ENCODE data around the gene ZNF766. TPM values are rescaled to one million over a fixed set of nuclear protein-coding genes. Genes with fewer than 3 reads are reported as not detected.

The ZNF766 gene
- total and polyA plus RNA-seq, 12 donors = 2.3 to 21.4 (median 13.1) TPM

- Histone ChIP-seq H3K9me3 (replicated peaks in 1 of 3) (no peaks in the 10 kb centered on the region), H3K27ac (no peak overlapping the region), H3K4me1 (replicated peaks in 1 of 2) (no peaks in the 10 kb centered on the region), H3K27me3 (no peaks in the 10 kb centered on the region), H3K36me3 (replicated peaks in 1 of 2) (no peaks in the 10 kb centered on the region), H3K4me3 (no peak overlapping the region)
- TF ChIP-seq POLR2A (IDR thresholded peaks at IDR 0.05) (no peak), CTCF (IDR thresholded peaks at IDR 0.05) (peak; percentile 31 to 62 (median 56))
- intact Hi-C loops (cut with DNase I) = no loop called here
- peak; percentile 34 to 88 (median 68) for DNase-seq
- 23 to 39% (median 24%) methylated on average over 4 to 8 of the region's 8 CpGs for WGBS, 4 donors
Measured at GRCh38 chr19:52343548-52343947, 74.2 kb downstream of the ZNF766 start.

GRCh38 chr19:52345162-52345561 is 75.8 kb downstream of the ZNF766 start:
- no peak overlapping the region for H3K27ac ChIP-seq
- peaks cover 0 to 13% of the 10 kb centered on the region in 2 donors for H3K36me3 ChIP-seq (replicated peaks in 1 of 2)
- TF ChIP-seq POLR2A (IDR thresholded peaks at IDR 0.05) (no peak), CTCF (IDR thresholded peaks at IDR 0.05) (no peak)
- no peaks in the 10 kb centered on the region for H3K4me1 ChIP-seq (replicated peaks in 1 of 2)
- intact Hi-C loops (cut with DNase I) = no loop called here
- 86 to 93% (median 89%) methylated on average over 6 of the region's 6 CpGs for WGBS, 4 donors
- H3K4me3 ChIP-seq = no peak overlapping the region
- H3K9me3 ChIP-seq (replicated peaks in 1 of 3) = no peaks in the 10 kb centered on the region
- no peak for DNase-seq
- no peaks in the 10 kb centered on the region for H3K27me3 ChIP-seq

MicroRNAs encoded within 50 kb of the gene (microRNA counts, 767-probe panel; counts per million panel counts)
- 0 counts per million in 2 donors for microRNA hsa-miR-643

Small RNAs within 50 kb of the gene (microRNA-seq; reads per million reads assigned to microRNA genes)
- gene MIR643 (1.7 to 5.7 (median 3.6) reads per million in 3 donors), gene MIR6801 (0 to 0.85 (median 0) reads per million in 3 donors)

Small RNAs within 50 kb of the gene (small RNA-seq; reads per million reads assigned to genes)
- 0 to 0.08 reads per million in 2 donors for gene MIR643
- gene MIR6801 = 0 reads per million in 2 donors
- 0 reads per million in 2 donors for gene RF00019

Other genes starting within 250 kb of the ZNF766 start
- 1 to 10 TPM; 2.3 to 9.4 (median 7.3) TPM for gene ZNF614, start 241.2 kb upstream of the ZNF766 start, total RNA-seq
- gene ZNF614, start 241.2 kb upstream of the ZNF766 start, polyA plus RNA-seq = 1 to 10 TPM; 3.3 to 8.2 (median 3.6) TPM
- gene ZNF432, start 220.7 kb upstream of the ZNF766 start, total RNA-seq = 10 to 100 TPM in 5 of 9 donors, 1 to 10 TPM in 4; 2.3 to 32.1 (median 11.6) TPM
- gene ZNF432, start 220.7 kb upstream of the ZNF766 start, polyA plus RNA-seq = 10 to 100 TPM; 20.1 to 31.5 (median 26.5) TPM
- 10 to 100 TPM in 8 of 9 donors, 1 to 10 TPM in 1; 9.2 to 34.1 (median 21.4) TPM for gene ZNF841, start 173.8 kb upstream of the ZNF766 start, total RNA-seq
- 10 to 100 TPM; 15.2 to 29.2 (median 16.7) TPM for gene ZNF841, start 173.8 kb upstream of the ZNF766 start, polyA plus RNA-seq
- gene ZNF616, start 129.6 kb upstream of the ZNF766 start, total RNA-seq = 10 to 100 TPM in 8 of 9 donors, 1 to 10 TPM in 1; 7.0 to 55.4 (median 15.6) TPM
- 10 to 100 TPM in 1 of 3 donors, 1 to 10 TPM in 2; 5.2 to 42.8 (median 5.6) TPM for gene ZNF616, start 129.6 kb upstream of the ZNF766 start, polyA plus RNA-seq
- 100 to 1,000 TPM in 1 of 9 donors, 10 to 100 TPM in 7, 1 to 10 TPM in 1; 7.4 to 180 (median 36.0) TPM for gene ZNF836, start 98.0 kb upstream of the ZNF766 start, total RNA-seq
- gene ZNF836, start 98.0 kb upstream of the ZNF766 start, polyA plus RNA-seq = 10 to 100 TPM; 13.2 to 61.2 (median 15.1) TPM
- gene PPP2R1A, start 79.5 kb upstream of the ZNF766 start, total RNA-seq = 1,000 to 10,000 TPM in 1 of 9 donors, 100 to 1,000 TPM in 8; 161 to 1,330 (median 354) TPM
- gene PPP2R1A, start 79.5 kb upstream of the ZNF766 start, polyA plus RNA-seq = 100 to 1,000 TPM; 349 to 638 (median 554) TPM
- 10 to 100 TPM in 4 of 9 donors, 1 to 10 TPM in 5; 2.1 to 15.1 (median 9.0) TPM for gene ZNF480, start 27.6 kb downstream of the ZNF766 start, total RNA-seq
- 10 to 100 TPM in 2 of 3 donors, 1 to 10 TPM in 1; 7.2 to 16.3 (median 13.2) TPM for gene ZNF480, start 27.6 kb downstream of the ZNF766 start, polyA plus RNA-seq
- 10 to 100 TPM in 1 of 9 donors, 1 to 10 TPM in 8; 1.9 to 10.2 (median 4.3) TPM for gene ZNF610, start 66.7 kb downstream of the ZNF766 start, total RNA-seq
- gene ZNF610, start 66.7 kb downstream of the ZNF766 start, polyA plus RNA-seq = 10 to 100 TPM in 1 of 3 donors, 1 to 10 TPM in 2; 2.9 to 13.6 (median 4.3) TPM
- 10 to 100 TPM in 8 of 9 donors, 1 to 10 TPM in 1; 7.5 to 23.1 (median 16.4) TPM for gene ZNF880, start 100.3 kb downstream of the ZNF766 start, total RNA-seq
- 10 to 100 TPM; 18.3 to 19.4 (median 18.8) TPM for gene ZNF880, start 100.3 kb downstream of the ZNF766 start, polyA plus RNA-seq
- 10 to 100 TPM in 8 of 9 donors, 1 to 10 TPM in 1; 7.6 to 48.5 (median 23.6) TPM for gene ZNF528, start 128.3 kb downstream of the ZNF766 start, total RNA-seq
- gene ZNF528, start 128.3 kb downstream of the ZNF766 start, polyA plus RNA-seq = 10 to 100 TPM in 2 of 3 donors, 1 to 10 TPM in 1; 10.0 to 29.8 (median 22.4) TPM
- gene ZNF534, start 159.6 kb downstream of the ZNF766 start, total RNA-seq = under 1 TPM in 3 of 9 donors, not detected in 6; 0.11 to 0.18 (median 0.11) TPM
- under 1 TPM in 1 of 3 donors, not detected in 2; 0.16 TPM for gene ZNF534, start 159.6 kb downstream of the ZNF766 start, polyA plus RNA-seq
- 1 to 10 TPM in 5 of 9 donors, under 1 TPM in 4; 0.09 to 5.3 (median 1.2) TPM for gene ZNF578, start 184.0 kb downstream of the ZNF766 start, total RNA-seq
- gene ZNF578, start 184.0 kb downstream of the ZNF766 start, polyA plus RNA-seq = 1 to 10 TPM in 1 of 3 donors, under 1 TPM in 2; 0.16 to 1.7 (median 0.47) TPM

Measured in adrenal gland (tissue), 12 donors.